ENCODE results near the gene POMC.
"Not testable (repeated sequence)": the region's sequence is repeated elsewhere in the genome, so short reads cannot be mapped to it uniquely, and the experiment has no call there.

POMC gene

DNA sequence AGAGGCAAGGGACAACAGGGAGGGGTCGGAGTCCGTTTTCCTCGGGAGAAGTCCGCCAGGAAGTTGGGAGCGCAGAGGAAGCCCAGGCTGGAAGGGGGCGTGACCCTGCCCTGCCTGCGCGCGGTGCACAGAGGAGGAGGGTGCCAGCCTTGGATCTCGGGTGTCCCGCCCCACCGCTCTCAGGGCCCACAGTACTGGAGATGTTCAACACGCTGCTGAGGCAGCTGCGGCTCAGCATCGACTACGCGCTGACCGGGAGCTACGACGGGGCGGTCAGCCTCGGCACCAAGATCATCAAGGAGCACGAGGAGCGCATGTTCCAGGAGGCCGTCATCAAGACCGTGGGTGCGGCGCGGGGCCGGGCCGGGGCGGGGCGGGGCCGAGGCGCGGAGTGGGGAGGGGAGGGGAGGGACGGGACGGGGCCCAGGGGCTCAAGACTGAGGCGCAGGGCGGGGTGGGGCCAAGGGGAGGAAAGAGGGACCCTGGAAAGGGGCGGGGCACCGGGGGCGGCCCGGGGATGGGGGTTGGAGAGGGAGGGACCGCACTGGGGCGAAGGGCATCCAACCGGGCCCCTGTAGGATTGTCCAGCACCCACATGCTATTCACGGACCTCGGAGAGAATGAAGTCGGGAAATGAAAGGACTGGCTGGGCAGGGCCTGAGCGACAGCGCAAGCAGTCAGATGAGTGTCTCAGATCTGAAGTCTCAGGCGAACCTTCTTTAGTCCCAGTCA, 36.6 kb downstream of the POMC start:
- no peak for DNase-seq

DNA sequence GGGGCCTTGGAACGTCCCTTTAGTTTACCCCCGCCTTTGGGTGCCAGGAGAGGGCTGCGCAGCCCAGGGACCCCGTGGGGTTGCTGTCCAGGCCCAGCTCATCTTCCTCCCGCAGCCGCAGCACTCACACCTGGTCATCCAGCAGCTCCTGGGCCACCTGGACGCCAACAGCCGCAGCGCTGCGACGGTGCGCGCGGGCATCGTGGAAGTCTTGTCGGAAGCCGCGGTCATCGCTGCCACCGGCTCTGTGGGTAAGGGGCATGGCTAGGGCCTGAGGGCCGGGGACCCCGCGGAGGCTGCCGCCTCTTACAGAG, 37.2 kb downstream of the POMC start:
- DNase-seq, result no peak

DNA sequence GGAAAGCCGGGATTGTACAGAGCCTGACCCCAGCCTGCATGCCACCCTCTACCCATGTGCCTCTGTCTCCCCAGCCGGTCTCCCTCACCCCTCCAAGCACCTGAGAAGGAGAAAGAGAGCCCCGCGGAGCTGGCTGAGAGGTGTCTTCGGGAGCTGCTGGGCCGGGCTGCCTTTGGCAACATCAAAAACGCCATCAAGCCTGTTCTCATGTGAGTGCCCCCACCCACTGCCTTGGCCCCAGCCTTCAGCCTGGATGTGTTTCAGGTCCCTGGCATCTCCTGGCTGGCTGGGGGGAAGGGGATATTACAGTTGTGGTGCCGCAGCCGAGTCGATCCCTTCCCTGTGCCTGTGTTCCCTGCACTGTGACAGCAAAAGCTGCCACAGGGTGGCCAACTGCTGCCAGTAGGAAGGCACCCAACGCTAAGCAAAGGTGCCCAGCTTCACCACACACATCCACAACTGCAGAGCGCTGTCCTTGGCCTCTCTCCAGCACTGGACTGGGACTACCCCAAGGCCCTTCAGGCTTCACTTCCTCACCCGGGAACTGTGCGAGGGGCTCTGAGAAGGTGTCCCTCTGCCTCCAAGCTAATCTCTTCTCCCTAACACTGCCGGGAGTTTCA, 38.4 kb downstream of the POMC start:
- DNase-seq, result no peak

GRCh38 chr2:25127646-25128045, 40.7 kb downstream of the POMC start:
- DNase-seq, result no peak

GRCh38 chr2:25127071-25127470, 41.3 kb downstream of the POMC start:
- DNase-seq, result not testable (repeated sequence)

DNA sequence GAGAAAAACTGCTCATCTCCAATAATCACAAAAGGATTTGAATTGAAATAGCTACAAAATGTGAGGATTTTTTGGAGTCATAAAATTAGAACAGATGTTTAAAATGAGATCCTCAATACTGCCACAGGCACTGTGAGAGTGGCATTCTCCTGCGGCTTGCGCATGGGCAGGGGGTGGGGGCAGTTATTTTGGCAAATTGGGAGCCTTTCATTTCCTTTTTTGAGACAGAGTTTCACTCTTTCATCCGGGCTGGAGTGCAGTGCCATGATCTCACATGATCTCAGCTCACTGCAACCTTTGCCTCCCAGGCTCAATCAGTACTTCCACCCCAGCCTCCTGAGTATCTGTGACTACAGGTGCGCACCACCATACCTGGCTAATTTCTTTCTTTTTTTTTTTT, 42.4 kb downstream of the POMC start:
- DNase-seq, result no peak

DNA sequence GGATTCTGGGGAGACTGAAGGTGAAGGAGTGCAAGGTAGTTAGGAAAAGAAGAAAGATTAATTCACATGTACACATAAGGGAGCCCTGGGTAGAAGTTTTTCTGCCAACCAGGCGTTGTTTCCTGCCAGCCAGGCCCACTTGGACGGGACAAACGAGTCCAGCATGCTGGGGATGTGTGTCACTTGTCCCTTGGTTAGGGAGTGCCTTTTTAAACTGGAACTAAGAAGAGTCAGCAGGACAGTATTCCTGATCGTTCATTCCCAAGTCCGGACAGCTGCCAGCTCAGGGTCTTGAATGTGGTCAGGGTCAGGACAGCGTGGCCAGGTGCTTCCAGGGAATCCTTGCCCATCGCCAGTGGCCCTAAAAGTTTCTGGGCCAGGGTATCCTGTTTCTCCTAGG, 43.2 kb downstream of the POMC start:
- DNase-seq, result no peak

DNA sequence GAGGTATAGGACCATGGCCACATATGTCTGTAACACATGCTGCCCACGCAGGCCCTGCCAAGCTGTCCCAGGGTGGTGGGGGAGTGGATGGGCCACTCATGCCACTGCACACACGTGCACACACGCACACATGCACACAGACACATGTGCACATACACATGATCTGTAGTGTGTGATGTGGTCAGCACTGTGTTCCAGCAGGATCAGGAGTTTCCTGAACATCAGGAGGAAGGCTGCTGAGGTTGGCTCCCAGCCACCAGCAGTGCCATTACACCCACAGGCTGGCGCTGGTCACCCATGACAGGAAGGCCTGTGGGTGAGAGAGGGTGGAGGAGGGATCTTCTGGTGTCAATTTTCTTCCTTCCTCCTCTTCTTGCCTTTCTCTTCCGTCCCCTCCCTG, 44.7 kb downstream of the POMC start:
- no peak for DNase-seq

DNA sequence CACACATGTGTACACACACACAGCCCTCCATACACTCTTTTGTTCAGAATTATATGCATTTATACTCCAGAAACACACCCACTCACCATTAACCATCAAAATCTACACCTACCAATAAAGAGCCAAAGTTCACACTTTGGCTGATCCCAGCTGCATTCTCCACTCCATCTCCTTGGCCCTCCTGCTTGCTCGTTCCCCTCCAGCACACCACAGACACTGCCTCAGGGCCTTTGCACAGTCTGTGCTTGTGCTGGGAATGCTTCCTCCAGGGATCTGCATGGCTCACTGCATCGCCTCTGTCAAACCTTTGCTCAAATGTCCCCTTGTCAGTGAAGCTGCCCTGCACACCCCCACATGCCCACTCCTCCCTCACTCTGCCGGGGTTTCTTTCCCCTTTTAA, 46.0 kb downstream of the POMC start:
- no peak for DNase-seq

DNA sequence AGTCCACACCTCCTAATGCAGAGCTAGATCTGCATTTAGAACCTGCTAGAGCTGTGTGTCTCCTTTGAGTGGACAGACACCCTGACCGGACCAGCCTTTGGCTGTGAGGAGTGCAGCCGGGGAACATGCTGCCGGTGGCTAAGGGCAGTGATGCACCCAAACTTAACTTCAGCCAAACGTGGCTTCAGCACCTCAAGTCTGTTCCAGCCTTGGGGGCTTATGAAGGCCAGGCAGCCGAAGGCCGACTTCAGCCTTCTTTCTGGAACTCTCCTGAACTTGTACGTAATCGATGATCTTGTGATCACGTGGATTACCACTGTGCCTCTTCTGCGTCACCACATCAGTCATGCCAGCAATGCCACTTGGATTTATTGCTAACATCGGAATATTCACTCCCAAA, 49.1 kb downstream of the POMC start:
- DNase-seq, result no peak

- no peak for DNase-seq
These were observed 51.4 kb downstream of the POMC start for GRCh38 chr2:25116956-25117355.

GRCh38 chr2:25115902-25116301, 52.5 kb downstream of the POMC start:
- no peak for DNase-seq

- DNase-seq, result no peak
These were observed 53.0 kb downstream of the POMC start for GRCh38 chr2:25115249-25115883.

GRCh38 chr2:25112113-25112512, 56.3 kb downstream of the POMC start:
- no peak for DNase-seq
